Neural cell (in vitro differentiated cells): ENCODE measurements around the gene ZNF701.

Experiments used
- CTCF ChIP-seq: fragments of 450-650 bp; IDR thresholded peaks from 2 replicates; pipeline ENCODE4 v1.5.1; 2014; ENCODE audit warnings: antibody characterized with exemption, mild to moderate bottlenecking, moderate library complexity; ENCODE audit not compliant: poor library complexity, severe bottlenecking
- EZH2 ChIP-seq: fragments of 200-600, 300-800 bp; shearing (Covaris generic), sonication (generic); IDR thresholded peaks from 2 replicates; pipeline ENCODE4 v1.6.1; 2014; ENCODE audit warnings: antibody characterized with exemption, low read length, borderline replicate concordance, mild to moderate bottlenecking; ENCODE audit not compliant: insufficient read depth, poor library complexity, severe bottlenecking
- REST ChIP-seq: IDR thresholded peaks from 2 replicates; pipeline ENCODE4 v1.6.1; 2012; ENCODE audit warnings: borderline replicate concordance
- TAF1 ChIP-seq: IDR thresholded peaks from 2 replicates; pipeline ENCODE4 v1.6.1; 2012; ENCODE audit warnings: low read depth

DNA sequence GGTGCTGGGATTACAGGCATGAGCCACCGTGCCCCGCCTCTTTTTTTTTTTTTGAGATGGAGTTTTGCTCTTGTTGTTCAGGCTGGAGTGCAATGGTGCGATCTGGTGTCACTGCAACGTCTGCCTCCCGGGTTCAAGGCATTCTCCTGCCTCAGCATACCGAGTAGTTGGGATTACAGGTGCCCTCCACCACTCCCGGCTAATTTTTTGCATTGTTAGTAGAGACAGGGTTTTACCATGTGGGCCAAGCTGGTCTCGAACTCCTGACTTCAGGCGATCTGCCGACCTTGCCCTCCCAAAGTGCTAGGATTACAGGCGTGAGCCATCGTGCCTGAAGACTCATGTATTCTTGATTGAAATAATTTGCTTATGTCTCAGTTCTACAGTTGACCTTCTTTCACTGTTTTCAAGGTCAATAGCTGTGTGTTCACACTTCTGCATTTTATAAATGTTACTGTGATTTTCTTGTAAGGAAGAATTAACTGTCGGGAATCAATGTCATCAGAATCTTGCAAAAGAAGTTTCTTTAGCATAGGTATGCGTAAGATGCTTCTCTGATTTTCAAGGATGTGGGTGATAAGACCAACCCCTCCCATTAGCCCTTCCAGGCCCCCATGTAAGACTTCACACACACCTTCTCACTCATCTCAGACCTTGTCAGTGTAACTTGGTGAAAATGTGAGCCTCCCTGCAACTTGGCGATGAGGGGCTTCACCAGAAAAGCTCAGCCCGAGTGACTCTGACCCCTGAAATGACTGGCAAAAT, 12.7 kb upstream of the ZNF701 start:
- TF ChIP-seq TAF1: no peak
- TF ChIP-seq EZH2: no peak
- no peak for TF ChIP-seq CTCF
- TF ChIP-seq REST: no peak
